PFSK-1 (cell line): ENCODE measurements around the gene STEAP2.

ENCODE experiments used
- FOXP2 ChIP-seq: optimal IDR thresholded peaks from 2 replicates; pipeline ENCODE3; 2011; ENCODE audit warnings: borderline replicate concordance, control low read depth, inconsistent platforms; ENCODE audit not compliant: insufficient read depth; ENCODE audit errors: extremely low read length, extremely low read depth
- TAF1 ChIP-seq: IDR thresholded peaks from 2 replicates; pipeline ENCODE4 v1.6.1; 2012; ENCODE audit warnings: low read length, control low read depth, borderline replicate concordance; ENCODE audit not compliant: insufficient read depth
- TF ChIP-seq, protein P1 (sequence below), 2 experiments: IDR thresholded peaks; 2 replicates each; pipeline versions ENCODE4 v1.6.1 to v1.8.0; 2011 to 2012; ENCODE audit warnings: low read depth in 2 of 2, low read length in 2 of 2, control low read depth in 1 of 2, inconsistent platforms in 1 of 2, mild to moderate bottlenecking in 1 of 2, moderate library complexity in 1 of 2; ENCODE audit not compliant: insufficient read depth in 1 of 2

DNA sequence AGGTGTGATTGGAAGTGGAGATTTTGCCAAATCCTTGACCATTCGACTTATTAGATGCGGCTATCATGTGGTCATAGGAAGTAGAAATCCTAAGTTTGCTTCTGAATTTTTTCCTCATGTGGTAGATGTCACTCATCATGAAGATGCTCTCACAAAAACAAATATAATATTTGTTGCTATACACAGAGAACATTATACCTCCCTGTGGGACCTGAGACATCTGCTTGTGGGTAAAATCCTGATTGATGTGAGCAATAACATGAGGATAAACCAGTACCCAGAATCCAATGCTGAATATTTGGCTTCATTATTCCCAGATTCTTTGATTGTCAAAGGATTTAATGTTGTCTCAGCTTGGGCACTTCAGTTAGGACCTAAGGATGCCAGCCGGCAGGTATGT, 13.6 kb downstream of the STEAP2 start:
- TF ChIP-seq, protein P1, sequence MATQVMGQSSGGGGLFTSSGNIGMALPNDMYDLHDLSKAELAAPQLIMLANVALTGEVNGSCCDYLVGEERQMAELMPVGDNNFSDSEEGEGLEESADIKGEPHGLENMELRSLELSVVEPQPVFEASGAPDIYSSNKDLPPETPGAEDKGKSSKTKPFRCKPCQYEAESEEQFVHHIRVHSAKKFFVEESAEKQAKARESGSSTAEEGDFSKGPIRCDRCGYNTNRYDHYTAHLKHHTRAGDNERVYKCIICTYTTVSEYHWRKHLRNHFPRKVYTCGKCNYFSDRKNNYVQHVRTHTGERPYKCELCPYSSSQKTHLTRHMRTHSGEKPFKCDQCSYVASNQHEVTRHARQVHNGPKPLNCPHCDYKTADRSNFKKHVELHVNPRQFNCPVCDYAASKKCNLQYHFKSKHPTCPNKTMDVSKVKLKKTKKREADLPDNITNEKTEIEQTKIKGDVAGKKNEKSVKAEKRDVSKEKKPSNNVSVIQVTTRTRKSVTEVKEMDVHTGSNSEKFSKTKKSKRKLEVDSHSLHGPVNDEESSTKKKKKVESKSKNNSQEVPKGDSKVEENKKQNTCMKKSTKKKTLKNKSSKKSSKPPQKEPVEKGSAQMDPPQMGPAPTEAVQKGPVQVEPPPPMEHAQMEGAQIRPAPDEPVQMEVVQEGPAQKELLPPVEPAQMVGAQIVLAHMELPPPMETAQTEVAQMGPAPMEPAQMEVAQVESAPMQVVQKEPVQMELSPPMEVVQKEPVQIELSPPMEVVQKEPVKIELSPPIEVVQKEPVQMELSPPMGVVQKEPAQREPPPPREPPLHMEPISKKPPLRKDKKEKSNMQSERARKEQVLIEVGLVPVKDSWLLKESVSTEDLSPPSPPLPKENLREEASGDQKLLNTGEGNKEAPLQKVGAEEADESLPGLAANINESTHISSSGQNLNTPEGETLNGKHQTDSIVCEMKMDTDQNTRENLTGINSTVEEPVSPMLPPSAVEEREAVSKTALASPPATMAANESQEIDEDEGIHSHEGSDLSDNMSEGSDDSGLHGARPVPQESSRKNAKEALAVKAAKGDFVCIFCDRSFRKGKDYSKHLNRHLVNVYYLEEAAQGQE (IDR thresholded peaks at IDR 0.05; ENCODE audit: insufficient read depth in 1 of 2, low read depth in 2 of 2, low read length in 2 of 2), result no peak
- TF ChIP-seq FOXP2 (no peak), TAF1 (no peak)
